HTERT RPE-1 (cell line): ENCODE measurements around the gene DUSP7.

Experiments used
- in situ Hi-C: fragments of 300-500 bp; cut with MboI; formaldehyde crosslinking; loops from 4 replicates; pipeline ENCODE4 v1.14.3; 2020; ENCODE audit warnings: low sequenced_read_pairs

The DUSP7 gene

GRCh38 chr3:52068730-52069129 lies 12.4 kb upstream of the DUSP7 start:
- in situ Hi-C loops, result no loop called here

- in situ Hi-C loops, result no loop called here
Measured at GRCh38 chr3:52068055-52068571, 11.7 kb upstream of the DUSP7 start.

GRCh38 chr3:52067526-52067925 lies 11.2 kb upstream of the DUSP7 start:
- in situ Hi-C loops, result no loop called here

- in situ Hi-C loops, result no loop called here
Measured at GRCh38 chr3:52067046-52067445, 10.7 kb upstream of the DUSP7 start.

- in situ Hi-C loops, result no loop called here
Measured at GRCh38 chr3:52065264-52065756, 8.9 kb upstream of the DUSP7 start.

- in situ Hi-C loops, result no loop called here
Measured at GRCh38 chr3:52064561-52064960, 8.2 kb upstream of the DUSP7 start.

GRCh38 chr3:52063026-52063723 lies 6.8 kb upstream of the DUSP7 start:
- in situ Hi-C loops, result no loop called here

GRCh38 chr3:52062505-52062904 lies 6.1 kb upstream of the DUSP7 start:
- in situ Hi-C loops, result no loop called here

- in situ Hi-C loops, result no loop called here
Measured at GRCh38 chr3:52061121-52061910, 4.9 kb upstream of the DUSP7 start.

- in situ Hi-C loops, result no loop called here
Measured at GRCh38 chr3:52059781-52060180, 3.4 kb upstream of the DUSP7 start.

GRCh38 chr3:52057812-52058495 lies 1.6 kb upstream of the DUSP7 start:
- in situ Hi-C loops, result no loop called here

GRCh38 chr3:52056968-52057811 lies 819 bp upstream of the DUSP7 start:
- in situ Hi-C loops, result no loop called here

- in situ Hi-C loops, result no loop called here
Measured at GRCh38 chr3:52055537-52056351, 627 bp downstream of the DUSP7 start.

- in situ Hi-C loops, result no loop called here
Measured at GRCh38 chr3:52054661-52055511, 1.5 kb downstream of the DUSP7 start.

- in situ Hi-C loops, result no loop called here
Measured at GRCh38 chr3:52053307-52054304, 2.8 kb downstream of the DUSP7 start.

- in situ Hi-C loops, result no loop called here
Measured at GRCh38 chr3:52052831-52053306, 3.5 kb downstream of the DUSP7 start.

GRCh38 chr3:52051444-52051843 lies 4.9 kb downstream of the DUSP7 start:
- in situ Hi-C loops, result no loop called here
